HG03575 (cell line): ENCODE measurements around the gene N4BP3.
"Not testable (repeated sequence)": the region's sequence is repeated elsewhere in the genome, so short reads cannot be mapped to it uniquely, and the experiment has no call there.

Experiments
- ATAC-seq: cut with Tn5 transposase; IDR thresholded peaks from one replicate; pipeline ENCODE4 v1.9.1; 2021; ENCODE audit not compliant: unreplicated experiment, insufficient number of reproducible peaks, low FRiP score; ENCODE audit errors: extremely low read depth

Gene N4BP3

GRCh38 chr5:178113141-178113787, at the start of gene N4BP3:
Gene N4BP3 (plus strand): TSS chr5:178113532. CDS start chr5:178119584, 6,052 bp downstream.
- ATAC-seq, result no peak

- no peak for ATAC-seq
Measured at GRCh38 chr5:178067755-178068154, 45.6 kb upstream of the N4BP3 start.

- ATAC-seq, result no peak
Measured at GRCh38 chr5:178068293-178068692, 45.0 kb upstream of the N4BP3 start.

- ATAC-seq, result no peak
Measured at GRCh38 chr5:178069909-178070308, 43.4 kb upstream of the N4BP3 start.

- no peak for ATAC-seq
Measured at GRCh38 chr5:178071108-178071507, 42.2 kb upstream of the N4BP3 start.

- no peak for ATAC-seq
Measured at GRCh38 chr5:178072749-178073148, 40.6 kb upstream of the N4BP3 start.

- ATAC-seq, result no peak
Measured at GRCh38 chr5:178074266-178074952, 38.9 kb upstream of the N4BP3 start.

GRCh38 chr5:178076965-178077364, 36.4 kb upstream of the N4BP3 start:
- ATAC-seq, result not testable (repeated sequence)

GRCh38 chr5:178077751-178078150, 35.6 kb upstream of the N4BP3 start:
- no peak for ATAC-seq

- no peak for ATAC-seq
Measured at GRCh38 chr5:178078197-178079010, 34.9 kb upstream of the N4BP3 start.

GRCh38 chr5:178080056-178080455, 33.3 kb upstream of the N4BP3 start:
- no peak for ATAC-seq

GRCh38 chr5:178080618-178081410, 32.5 kb upstream of the N4BP3 start:
- no peak for ATAC-seq

GRCh38 chr5:178081571-178082243, 31.6 kb upstream of the N4BP3 start:
- ATAC-seq, result no peak

- ATAC-seq, result no peak
Measured at GRCh38 chr5:178083922-178084321, 29.4 kb upstream of the N4BP3 start.

- ATAC-seq, result no peak
Measured at GRCh38 chr5:178085316-178085715, 28.0 kb upstream of the N4BP3 start.

GRCh38 chr5:178086266-178086665, 27.1 kb upstream of the N4BP3 start:
- ATAC-seq, result no peak

GRCh38 chr5:178087199-178087598, 26.1 kb upstream of the N4BP3 start:
- not testable (repeated sequence) for ATAC-seq

- no peak for ATAC-seq
Measured at GRCh38 chr5:178090856-178091255, 22.5 kb upstream of the N4BP3 start.

GRCh38 chr5:178093134-178093533, 20.2 kb upstream of the N4BP3 start:
- no peak for ATAC-seq
